Activated CD4-positive, alpha-beta memory T cell treated with anti-CD3 and anti-CD28 coated beads for 36 hours (primary cell): ENCODE data around the gene SHFL. TPM values are rescaled to one million over a fixed set of nuclear protein-coding genes. Genes with fewer than 3 reads are reported as not detected.

Source experiments
- CTCF ChIA-PET: fragments of 350-600 bp; sonication (Branson Sonifier 250); formaldehyde crosslinking; loops from one replicate; lab custom pipeline; 2021; ENCODE audit warnings: antibody characterized with exemption, inconsistent platforms; lab: Charles Lee
- POLR2A ChIA-PET: fragments of 350-600 bp; sonication (Branson Sonifier 250); formaldehyde crosslinking; loops from one replicate; lab custom pipeline; 2021; ENCODE audit warnings: antibody characterized with exemption; lab: Charles Lee
- DNase-seq: peaks from one replicate; pipeline ENCODE4 v3.0.0-alpha.2; 2020
- H3K27ac Mint-ChIP-seq: one replicate; pipeline ENCODE4 v1.8.0; 2021; ENCODE audit warnings: mixed read lengths
- H3K27me3 Mint-ChIP-seq: one replicate; pipeline ENCODE4 v1.8.0; 2021; ENCODE audit warnings: mixed read lengths
- H3K36me3 Mint-ChIP-seq: one replicate; pipeline ENCODE4 v1.8.0; 2021; ENCODE audit warnings: mixed read lengths
- H3K4me1 Mint-ChIP-seq: one replicate; pipeline ENCODE4 v1.8.0; 2021; ENCODE audit warnings: low read depth, mixed read lengths
- H3K4me3 Mint-ChIP-seq: one replicate; pipeline ENCODE4 v1.8.0; 2021; ENCODE audit warnings: mild to moderate bottlenecking, mixed read lengths
- H3K9me3 Mint-ChIP-seq: one replicate; pipeline ENCODE4 v1.8.0; 2021; ENCODE audit warnings: mixed read lengths
- intact Hi-C: fragments of 100-400 bp; cut with micrococcal nuclease; formaldehyde crosslinking; loops from one replicate; pipeline ENCODE4 v1.15.1; 2023
- total RNA-seq, 2 experiments: library from RNA; stranded (reverse); gene quantifications; one replicate each; pipeline ENCODE4 v1.2.3, GENCODE V29; 2021

SHFL gene
- total RNA-seq, 2 experiments from 2014 or later: 53.5 to 62.9 TPM

- H3K27me3 Mint-ChIP-seq: no peaks in the 10 kb centered on the region
- intact Hi-C loops: no loop called here
- H3K4me1 Mint-ChIP-seq: peaks cover 18% of the 10 kb centered on the region
- no peak overlapping the region for H3K4me3 Mint-ChIP-seq
- no peak for DNase-seq
- H3K27ac Mint-ChIP-seq: peak overlapping the region; percentile 38
- POLR2A ChIA-PET: interaction anchor here (0.9 to 1.2 kb wide), 2 partner anchors 16 to 24 kb away, joined by 3 read pairs; partner anchors contain the start of gene PPAN
- H3K36me3 Mint-ChIP-seq: peaks cover 37% of the 10 kb centered on the region
- CTCF ChIA-PET: interaction anchor here (1.0 kb wide), 1 partner anchor 9 kb away, joined by 4 read pairs; no protein-coding TSS in a partner anchor
- no peaks in the 10 kb centered on the region for H3K9me3 Mint-ChIP-seq
Measured at GRCh38 chr19:10089801-10090375, 3.8 kb downstream of the SHFL start.

- H3K4me1 Mint-ChIP-seq: peaks cover 19% of the 10 kb centered on the region
- ChIA-PET POLR2A (interaction anchor here (0.8 kb wide), 1 partner anchor 20 kb away, joined by 3 read pairs; the partner anchor contains the start of gene P2RY11), CTCF (no interaction called here)
- intact Hi-C loops: no loop called here
- H3K27ac Mint-ChIP-seq: no peak overlapping the region
- H3K4me3 Mint-ChIP-seq: no peak overlapping the region
- H3K9me3 Mint-ChIP-seq: no peaks in the 10 kb centered on the region
- H3K27me3 Mint-ChIP-seq: no peaks in the 10 kb centered on the region
- peaks cover 37% of the 10 kb centered on the region for H3K36me3 Mint-ChIP-seq
- DNase-seq: no peak
Measured at GRCh38 chr19:10091370-10091687, 5.2 kb downstream of the SHFL start.

GRCh38 chr19:10091895-10092641 is 6.0 kb downstream of the SHFL start:
- Mint-ChIP-seq H3K4me3 (no peak overlapping the region), H3K9me3 (no peaks in the 10 kb centered on the region), H3K4me1 (peaks cover 21% of the 10 kb centered on the region), H3K27ac (no peak overlapping the region), H3K36me3 (peaks cover 36% of the 10 kb centered on the region), H3K27me3 (no peaks in the 10 kb centered on the region)
- intact Hi-C loops: no loop called here
- ChIA-PET POLR2A (no interaction called here), CTCF (no interaction called here)
- DNase-seq: no peak

- ChIA-PET CTCF (no interaction called here), POLR2A (no interaction called here)
- Mint-ChIP-seq H3K4me1 (peaks cover 15% of the 10 kb centered on the region), H3K4me3 (no peak overlapping the region), H3K9me3 (no peaks in the 10 kb centered on the region), H3K27ac (no peak overlapping the region), H3K36me3 (peaks cover 30% of the 10 kb centered on the region), H3K27me3 (no peaks in the 10 kb centered on the region)
- no peak for DNase-seq
- intact Hi-C loops: no loop called here
Measured at GRCh38 chr19:10092648-10093294, 6.7 kb downstream of the SHFL start.

GRCh38 chr19:10093295-10094186 is 7.4 kb downstream of the SHFL start:
- ChIA-PET CTCF (interaction anchor here (0.7 kb wide), 1 partner anchor 9 kb away, joined by 3 read pairs; no protein-coding TSS in a partner anchor), POLR2A (no interaction called here)
- H3K27ac Mint-ChIP-seq: no peak overlapping the region
- intact Hi-C loops: no loop called here
- DNase-seq: no peak
- no peaks in the 10 kb centered on the region for H3K9me3 Mint-ChIP-seq
- H3K4me1 Mint-ChIP-seq: peaks cover 19% of the 10 kb centered on the region
- peaks cover 30% of the 10 kb centered on the region for H3K36me3 Mint-ChIP-seq
- no peaks in the 10 kb centered on the region for H3K27me3 Mint-ChIP-seq
- no peak overlapping the region for H3K4me3 Mint-ChIP-seq

- CTCF ChIA-PET: interaction anchor here (1.1 to 5.4 kb wide), 9 partner anchors 9 to 164 kb away, joined by 3 to 96 read pairs (median 7); partner anchors contain the start of genes P2RY11 and PPAN
- DNase-seq: no peak
- Mint-ChIP-seq H3K9me3 (no peaks in the 10 kb centered on the region), H3K27me3 (no peaks in the 10 kb centered on the region), H3K4me1 (peaks cover 31% of the 10 kb centered on the region), H3K36me3 (peaks cover 26% of the 10 kb centered on the region), H3K4me3 (no peak overlapping the region), H3K27ac (peak overlapping the region; percentile 23)
- intact Hi-C loops: no loop called here
- POLR2A ChIA-PET: interaction anchor here (0.8 to 5.7 kb wide), 5 partner anchors 10 to 99 kb away, joined by 4 to 75 read pairs (median 14); partner anchors contain the start of genes DNMT1, P2RY11 and PPAN
Measured at GRCh38 chr19:10095622-10095947, 9.5 kb downstream of the SHFL start.

- POLR2A ChIA-PET: interaction anchor here (0.8 to 5.7 kb wide), 5 partner anchors 9 to 98 kb away, joined by 4 to 75 read pairs (median 14); partner anchors contain the start of genes DNMT1, P2RY11 and PPAN
- H3K4me1 Mint-ChIP-seq: peaks cover 34% of the 10 kb centered on the region
- DNase-seq: peak; percentile 92
- H3K4me3 Mint-ChIP-seq: peak overlapping the region; percentile 62
- H3K27ac Mint-ChIP-seq: peak overlapping the region; percentile 23
- CTCF ChIA-PET: interaction anchor here (1.1 to 5.4 kb wide), 10 partner anchors 8 to 165 kb away, joined by 3 to 96 read pairs (median 7); partner anchors contain the start of genes P2RY11 and PPAN
- intact Hi-C loops: loop anchor here (1.0 to 2.0 kb wide), 2 partner anchors 8 to 17 kb away; no protein-coding TSS in a partner anchor
- no peaks in the 10 kb centered on the region for H3K27me3 Mint-ChIP-seq
- H3K36me3 Mint-ChIP-seq: peaks cover 26% of the 10 kb centered on the region
- H3K9me3 Mint-ChIP-seq: no peaks in the 10 kb centered on the region
Measured at GRCh38 chr19:10095948-10096614, 10.0 kb downstream of the SHFL start.

- peak overlapping the region; percentile 13 for H3K27ac Mint-ChIP-seq
- no peak for DNase-seq
- intact Hi-C loops: loop anchor here (1.0 to 2.0 kb wide), 2 partner anchors 8 to 16 kb away; no protein-coding TSS in a partner anchor
- H3K4me1 Mint-ChIP-seq: peaks cover 32% of the 10 kb centered on the region
- peak overlapping the region; percentile 62 for H3K4me3 Mint-ChIP-seq
- no peaks in the 10 kb centered on the region for H3K9me3 Mint-ChIP-seq
- peaks cover 25% of the 10 kb centered on the region for H3K36me3 Mint-ChIP-seq
- CTCF ChIA-PET: interaction anchor here (1.1 to 5.4 kb wide), 10 partner anchors 8 to 166 kb away, joined by 3 to 96 read pairs (median 7); partner anchors contain the start of genes P2RY11 and PPAN
- H3K27me3 Mint-ChIP-seq: no peaks in the 10 kb centered on the region
- POLR2A ChIA-PET: interaction anchor here (0.8 to 5.7 kb wide), 5 partner anchors 9 to 98 kb away, joined by 4 to 75 read pairs (median 14); partner anchors contain the start of genes DNMT1, P2RY11 and PPAN
Measured at GRCh38 chr19:10096615-10096963, 10.5 kb downstream of the SHFL start.

GRCh38 chr19:10100163-10100785 is 14.2 kb downstream of the SHFL start:
- ChIA-PET CTCF (interaction anchor here (0.9 to 5.4 kb wide), 6 partner anchors 13 to 289 kb away, joined by 3 to 96 read pairs (median 10); partner anchors contain the start of genes ICAM1 and P2RY11), POLR2A (interaction anchor here (5.7 kb wide), 1 partner anchor 15 kb away, joined by 75 read pairs; the partner anchor contains the start of gene P2RY11)
- Mint-ChIP-seq H3K9me3 (no peaks in the 10 kb centered on the region), H3K4me3 (no peak overlapping the region), H3K27ac (peak overlapping the region; percentile 55), H3K36me3 (peaks cover 3% of the 10 kb centered on the region), H3K4me1 (peaks cover 54% of the 10 kb centered on the region), H3K27me3 (no peaks in the 10 kb centered on the region)
- intact Hi-C loops: loop anchor here (10.0 kb wide), 1 partner anchor 465 kb away; the partner anchor contains the start of genes CDKN2D and KRI1
- no peak for DNase-seq

- ChIA-PET CTCF (interaction anchor here (0.7 to 2.6 kb wide), 4 partner anchors 10 to 126 kb away, joined by 3 to 14 read pairs (median 4); partner anchors contain the start of gene EIF3G), POLR2A (interaction anchor here (1.3 to 7.2 kb wide), 2 partner anchors 12 to 97 kb away, joined by 6 to 76 read pairs; no protein-coding TSS in a partner anchor)
- intact Hi-C loops: loop anchor here (10.0 kb wide), 1 partner anchor 462 kb away; the partner anchor contains the start of genes CDKN2D and KRI1
- peak overlapping the region; percentile 48 for H3K4me3 Mint-ChIP-seq
- peak overlapping the region; percentile 95 for H3K27ac Mint-ChIP-seq
- H3K9me3 Mint-ChIP-seq: no peaks in the 10 kb centered on the region
- peaks cover 60% of the 10 kb centered on the region for H3K4me1 Mint-ChIP-seq
- H3K36me3 Mint-ChIP-seq: peaks cover 19% of the 10 kb centered on the region
- H3K27me3 Mint-ChIP-seq: no peaks in the 10 kb centered on the region
- DNase-seq: no peak
Measured at GRCh38 chr19:10102787-10103236, 16.7 kb downstream of the SHFL start.
